AG08395 (cell line): ENCODE measurements around the gene APBB1.

ENCODE experiments used
- DNase-seq: peaks from one replicate; pipeline ENCODE4 v3.0.0; 2012; ENCODE audit warnings: mixed read lengths, low spot score

APBB1 gene

GRCh38 chr11:6351782-6352382 is 67.0 kb downstream of the APBB1 start:
- DNase-seq, result no peak

DNA sequence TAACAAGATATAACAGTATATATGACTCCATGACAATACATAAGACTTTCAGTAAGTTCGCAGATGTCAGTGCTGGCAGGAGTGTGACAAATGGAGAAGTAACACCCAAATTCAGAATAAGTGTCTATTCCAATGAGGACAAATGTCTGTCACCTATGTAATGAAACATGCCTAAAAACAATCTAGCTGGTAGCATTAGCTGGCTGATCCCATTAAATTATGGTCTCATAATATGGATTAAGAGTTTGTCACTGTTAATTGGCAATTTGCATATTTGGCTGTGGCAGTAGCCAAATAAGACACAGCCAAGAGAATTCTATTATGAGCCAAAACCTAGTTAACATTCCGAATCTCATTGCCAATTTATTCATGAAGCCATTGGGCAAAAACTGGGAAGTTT is 68.4 kb downstream of the APBB1 start:
- no peak for DNase-seq

DNA sequence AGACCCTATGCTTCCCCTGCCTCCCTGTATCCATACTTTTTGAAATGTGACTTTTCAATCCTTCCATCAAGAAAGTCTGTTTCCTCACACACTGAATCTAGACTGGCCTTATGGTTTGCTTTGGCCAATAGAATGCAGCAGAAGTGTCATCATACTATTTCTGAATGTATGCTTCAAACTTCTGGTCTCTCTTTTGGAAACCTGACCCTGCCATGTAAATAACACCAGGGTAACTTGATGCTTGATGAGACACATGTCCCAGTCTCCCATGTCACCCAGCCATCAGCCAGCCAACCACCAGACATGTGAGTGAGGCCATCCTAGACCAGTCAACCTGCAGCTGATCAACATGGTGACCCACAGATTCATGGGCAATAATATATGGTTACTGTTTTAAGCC is 68.9 kb downstream of the APBB1 start:
- no peak for DNase-seq

DNA sequence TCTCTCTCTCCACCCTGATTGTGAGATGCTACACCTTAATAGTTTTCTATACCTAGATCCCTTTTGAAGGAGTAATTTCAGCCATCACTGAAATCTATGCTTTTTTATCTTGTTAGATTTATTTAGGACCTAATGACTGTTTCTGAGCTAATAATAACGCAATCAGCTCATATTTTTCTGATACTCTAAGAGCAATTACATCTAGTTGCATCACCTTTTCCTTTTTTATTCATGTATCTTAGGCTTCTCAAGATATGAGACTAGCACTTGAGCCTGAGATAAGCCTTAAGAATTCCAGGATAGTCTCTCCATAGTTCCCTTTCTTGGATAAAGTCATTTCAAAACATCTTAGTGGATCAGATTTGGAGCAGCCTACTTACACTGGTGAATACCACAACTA is 73.5 kb downstream of the APBB1 start:
- no peak for DNase-seq
